RWPE1 (cell line): ENCODE results near the gene PRSS50.
A peak's percentile ranks its signal among the peaks of the same experiment; 100 is the strongest.

ENCODE experiments used
- CTCF ChIA-PET: fragments of 350-600 bp; sonication (Branson Sonifier 250); formaldehyde crosslinking; extraction: SDS; loops from one replicate; lab custom pipeline; 2021; lab: Yijun Ruan, JAX
- POLR2A ChIA-PET: fragments of 400-600 bp; formaldehyde crosslinking; extraction: SDS; loops from one replicate; lab custom pipeline; 2020; ENCODE audit warnings: antibody characterized with exemption; ENCODE audit not compliant: low non-redundant PET; lab: Yijun Ruan, JAX
- DNase-seq: peaks from one replicate; pipeline ENCODE4 v3.0.0; 2012; ENCODE audit warnings: low spot score
- H3K27ac ChIP-seq: fragments of 450-650 bp; 2 replicates; pipeline ENCODE4 v1.5.1; 2017
- CTCF ChIP-seq: fragments of 450-650 bp; conservative IDR thresholded peaks from 2 replicates; pipeline ENCODE4 v1.5.1; 2017; ENCODE audit warnings: low read depth, mild to moderate bottlenecking

PRSS50 gene

GRCh38 chr3:46676601-46677410 is 40.9 kb downstream of the PRSS50 start:
- no peak for DNase-seq
- peak overlapping the region; percentile 72 for H3K27ac ChIP-seq
- ChIA-PET CTCF (no interaction called here), POLR2A (no interaction called here)
- TF ChIP-seq CTCF: no peak

- DNase-seq: no peak
- CTCF ChIA-PET: no interaction called here
- H3K27ac ChIP-seq: peak overlapping the region; percentile 72
- TF ChIP-seq CTCF: no peak
- POLR2A ChIA-PET: no interaction called here
Observed at GRCh38 chr3:46675843-46676567, 41.7 kb downstream of the PRSS50 start.

GRCh38 chr3:46675426-46675825 is 42.2 kb downstream of the PRSS50 start:
- H3K27ac ChIP-seq: peak overlapping the region; percentile 72
- DNase-seq: no peak
- ChIA-PET CTCF (interaction anchor here (0.6 kb wide), 1 partner anchor 21 kb away, joined by 3 read pairs; no protein-coding TSS in a partner anchor), POLR2A (no interaction called here)
- no peak for TF ChIP-seq CTCF

- DNase-seq: no peak
- peak overlapping the region; percentile 72 for H3K27ac ChIP-seq
- ChIA-PET CTCF (interaction anchor here (0.6 kb wide), 2 partner anchors 186 to 189 kb away, joined by 3 read pairs; no protein-coding TSS in a partner anchor), POLR2A (no interaction called here)
- no peak; the same call in 1 of the 2 replicates for TF ChIP-seq CTCF
Observed at GRCh38 chr3:46674031-46674845, 43.4 kb downstream of the PRSS50 start.

GRCh38 chr3:46673151-46674030 is 44.3 kb downstream of the PRSS50 start:
- DNase-seq: no peak
- ChIA-PET POLR2A (no interaction called here), CTCF (interaction anchor here (0.6 kb wide), 1 partner anchor 185 kb away, joined by 3 read pairs; no protein-coding TSS in a partner anchor)
- no peak for TF ChIP-seq CTCF
- peak overlapping the region; percentile 72 for H3K27ac ChIP-seq
